Activated B cell treated with CpG ODN at 0.5 μM for 24 hours (primary cell): ENCODE data around the gene CD81. TPM values are rescaled to one million over a fixed set of nuclear protein-coding genes. Genes with fewer than 3 reads are reported as not detected.

Source experiments
- ATAC-seq: fragments of 200-7000 bp; cut with Tn5 transposase; one replicate; pipeline ENCODE4 v1.10.0; 2021; ENCODE audit warnings: low read depth, mild to moderate bottlenecking, moderate library complexity
- CTCF ChIA-PET: fragments of 350-600 bp; sonication (Branson Sonifier 250); formaldehyde crosslinking; loops from one replicate; lab custom pipeline; 2021; ENCODE audit warnings: antibody characterized with exemption; lab: Charles Lee
- POLR2A ChIA-PET: fragments of 350-600 bp; sonication (Branson Sonifier 250); formaldehyde crosslinking; loops from one replicate; lab custom pipeline; 2021; ENCODE audit warnings: antibody characterized with exemption; lab: Charles Lee
- DNase-seq: peaks from one replicate; pipeline ENCODE4 v3.0.0; 2022
- H3K27ac Mint-ChIP-seq: one replicate; pipeline ENCODE4 v1.8.0; 2020; ENCODE audit warnings: mixed read lengths
- H3K27me3 Mint-ChIP-seq: one replicate; pipeline ENCODE4 v1.8.0; 2021; ENCODE audit warnings: mixed read lengths
- H3K36me3 Mint-ChIP-seq: one replicate; pipeline ENCODE4 v1.8.0; 2021; ENCODE audit warnings: low read depth, mixed read lengths
- H3K4me1 Mint-ChIP-seq: one replicate; pipeline ENCODE4 v1.8.0; 2021; ENCODE audit warnings: mixed read lengths
- H3K4me3 Mint-ChIP-seq: one replicate; pipeline ENCODE4 v1.8.0; 2020; ENCODE audit warnings: mild to moderate bottlenecking, mixed read lengths
- H3K9me3 Mint-ChIP-seq: one replicate; pipeline ENCODE4 v1.8.0; 2020; ENCODE audit warnings: mixed read lengths
- intact Hi-C: fragments of 100-400 bp; cut with micrococcal nuclease; formaldehyde crosslinking; loops from one replicate; pipeline ENCODE4 v1.15.1; 2024
- total RNA-seq: library from RNA; stranded (reverse); gene quantifications from 2 replicates; pipeline ENCODE4 v1.2.3, GENCODE V29; 2022
- TF ChIP-seq, protein P1 (sequence below): fragments of 200-600 bp; IDR thresholded peaks from one replicate; pipeline ENCODE4 v1.8.0; 2022; ENCODE audit warnings: antibody characterized with exemption, mild to moderate bottlenecking

CD81 gene
- total RNA-seq, 1 donor from 2014 or later, result 132 TPM

DNA sequence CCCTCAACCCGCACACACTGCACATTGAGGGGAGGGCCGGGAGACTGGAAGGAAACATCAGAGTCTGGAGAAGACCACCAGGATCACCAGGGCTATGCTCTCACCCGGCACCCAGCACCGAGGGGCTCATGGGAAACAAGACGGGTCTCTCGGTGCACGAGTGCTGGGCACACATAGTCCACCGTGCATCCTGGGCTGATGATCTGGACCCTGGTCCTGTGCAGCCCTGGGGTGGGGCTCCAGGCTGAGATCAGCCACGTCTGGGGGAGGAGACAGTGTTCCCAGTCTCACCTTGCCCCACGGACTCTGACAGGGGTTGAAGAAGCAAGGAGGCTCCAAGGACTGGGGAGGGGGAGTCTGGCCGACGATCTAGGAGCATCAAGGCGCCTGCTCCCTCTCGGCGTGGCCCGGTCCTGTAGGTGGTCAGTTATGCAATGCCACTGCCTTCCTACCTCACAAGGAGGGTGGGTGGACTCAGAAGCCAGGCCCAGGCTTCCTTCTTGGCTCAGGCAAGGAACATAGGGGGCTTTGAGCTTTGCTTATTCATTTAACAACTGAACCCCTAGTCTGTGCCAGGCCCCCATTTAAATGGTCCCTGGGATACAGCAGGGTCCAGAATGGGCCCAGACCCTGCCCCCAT is 11.4 kb upstream of the CD81 start:
- TF ChIP-seq, protein P1, sequence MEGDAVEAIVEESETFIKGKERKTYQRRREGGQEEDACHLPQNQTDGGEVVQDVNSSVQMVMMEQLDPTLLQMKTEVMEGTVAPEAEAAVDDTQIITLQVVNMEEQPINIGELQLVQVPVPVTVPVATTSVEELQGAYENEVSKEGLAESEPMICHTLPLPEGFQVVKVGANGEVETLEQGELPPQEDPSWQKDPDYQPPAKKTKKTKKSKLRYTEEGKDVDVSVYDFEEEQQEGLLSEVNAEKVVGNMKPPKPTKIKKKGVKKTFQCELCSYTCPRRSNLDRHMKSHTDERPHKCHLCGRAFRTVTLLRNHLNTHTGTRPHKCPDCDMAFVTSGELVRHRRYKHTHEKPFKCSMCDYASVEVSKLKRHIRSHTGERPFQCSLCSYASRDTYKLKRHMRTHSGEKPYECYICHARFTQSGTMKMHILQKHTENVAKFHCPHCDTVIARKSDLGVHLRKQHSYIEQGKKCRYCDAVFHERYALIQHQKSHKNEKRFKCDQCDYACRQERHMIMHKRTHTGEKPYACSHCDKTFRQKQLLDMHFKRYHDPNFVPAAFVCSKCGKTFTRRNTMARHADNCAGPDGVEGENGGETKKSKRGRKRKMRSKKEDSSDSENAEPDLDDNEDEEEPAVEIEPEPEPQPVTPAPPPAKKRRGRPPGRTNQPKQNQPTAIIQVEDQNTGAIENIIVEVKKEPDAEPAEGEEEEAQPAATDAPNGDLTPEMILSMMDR, result no peak
- no peak for ATAC-seq
- intact Hi-C loops, result no loop called here
- H3K4me3 Mint-ChIP-seq, result no peak overlapping the region
- H3K27me3 Mint-ChIP-seq, result no peaks in the 10 kb centered on the region
- H3K36me3 Mint-ChIP-seq, result no peaks in the 10 kb centered on the region
- H3K9me3 Mint-ChIP-seq, result no peaks in the 10 kb centered on the region
- no peak overlapping the region for H3K27ac Mint-ChIP-seq
- ChIA-PET POLR2A (no interaction called here), CTCF (interaction anchor here (0.5 kb wide), 1 partner anchor 35 kb away, joined by 3 read pairs; the partner anchor contains the start of gene TSSC4)
- H3K4me1 Mint-ChIP-seq, result no peaks in the 10 kb centered on the region
- DNase-seq, result no peak

DNA sequence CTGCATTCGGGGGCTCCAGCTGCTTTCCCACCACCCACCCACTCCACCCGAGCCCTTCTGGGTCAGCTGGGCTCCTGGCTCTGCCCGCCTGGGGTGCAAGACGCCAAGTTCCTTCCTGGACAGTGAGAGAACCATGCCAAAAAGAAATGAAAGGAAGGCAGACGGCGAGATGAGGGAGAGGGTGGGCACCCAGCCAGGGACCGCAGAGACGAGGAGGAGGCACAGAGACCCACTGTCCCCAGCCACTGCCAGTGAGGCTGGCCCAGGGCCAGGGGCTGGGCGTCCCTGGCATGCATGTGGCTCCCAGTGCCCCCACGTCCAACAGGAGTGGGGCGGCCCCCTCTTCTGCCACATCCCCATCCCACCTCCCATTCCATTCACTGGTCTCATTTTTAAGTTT is 10.8 kb upstream of the CD81 start:
- CTCF ChIA-PET, result no interaction called here
- TF ChIP-seq, protein P1, result no peak
- H3K27me3 Mint-ChIP-seq, result no peaks in the 10 kb centered on the region
- no peaks in the 10 kb centered on the region for H3K4me1 Mint-ChIP-seq
- ATAC-seq (no peak), DNase-seq (no peak)
- H3K36me3 Mint-ChIP-seq, result no peaks in the 10 kb centered on the region
- intact Hi-C loops, result no loop called here
- H3K4me3 Mint-ChIP-seq, result no peak overlapping the region
- no peak overlapping the region for H3K27ac Mint-ChIP-seq
- H3K9me3 Mint-ChIP-seq, result no peaks in the 10 kb centered on the region
- POLR2A ChIA-PET, result no interaction called here

DNA sequence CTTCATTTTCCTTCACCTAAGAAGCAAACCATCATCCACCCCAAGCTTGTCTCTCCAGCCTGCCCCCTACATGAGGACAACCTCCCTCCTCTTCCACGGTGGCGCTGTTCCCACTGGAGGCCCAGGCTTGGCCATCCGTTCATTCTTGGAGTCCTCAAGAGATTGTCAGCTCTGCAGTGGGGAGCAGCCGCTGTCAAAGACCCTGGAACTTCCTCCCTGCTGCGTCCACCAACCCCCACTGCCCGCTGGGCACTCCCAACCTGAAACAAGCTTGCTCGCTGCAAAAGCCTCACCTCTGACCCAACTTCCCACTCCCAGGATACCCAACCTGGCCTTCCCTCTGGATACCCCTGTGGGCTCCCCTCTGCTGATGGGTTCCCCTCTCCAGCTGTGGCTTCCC is 10.4 kb upstream of the CD81 start:
- DNase-seq (no peak), ATAC-seq (no peak)
- ChIA-PET POLR2A (interaction anchor here (0.9 to 1.9 kb wide), 2 partner anchors 10 to 34 kb away, joined by 3 to 10 read pairs; partner anchors contain the start of genes CD81 and TSSC4), CTCF (no interaction called here)
- Mint-ChIP-seq H3K27ac (no peak overlapping the region), H3K4me1 (no peaks in the 10 kb centered on the region), H3K27me3 (no peaks in the 10 kb centered on the region), H3K36me3 (no peaks in the 10 kb centered on the region), H3K4me3 (no peak overlapping the region), H3K9me3 (no peaks in the 10 kb centered on the region)
- intact Hi-C loops, result no loop called here
- TF ChIP-seq, protein P1, result no peak

DNA sequence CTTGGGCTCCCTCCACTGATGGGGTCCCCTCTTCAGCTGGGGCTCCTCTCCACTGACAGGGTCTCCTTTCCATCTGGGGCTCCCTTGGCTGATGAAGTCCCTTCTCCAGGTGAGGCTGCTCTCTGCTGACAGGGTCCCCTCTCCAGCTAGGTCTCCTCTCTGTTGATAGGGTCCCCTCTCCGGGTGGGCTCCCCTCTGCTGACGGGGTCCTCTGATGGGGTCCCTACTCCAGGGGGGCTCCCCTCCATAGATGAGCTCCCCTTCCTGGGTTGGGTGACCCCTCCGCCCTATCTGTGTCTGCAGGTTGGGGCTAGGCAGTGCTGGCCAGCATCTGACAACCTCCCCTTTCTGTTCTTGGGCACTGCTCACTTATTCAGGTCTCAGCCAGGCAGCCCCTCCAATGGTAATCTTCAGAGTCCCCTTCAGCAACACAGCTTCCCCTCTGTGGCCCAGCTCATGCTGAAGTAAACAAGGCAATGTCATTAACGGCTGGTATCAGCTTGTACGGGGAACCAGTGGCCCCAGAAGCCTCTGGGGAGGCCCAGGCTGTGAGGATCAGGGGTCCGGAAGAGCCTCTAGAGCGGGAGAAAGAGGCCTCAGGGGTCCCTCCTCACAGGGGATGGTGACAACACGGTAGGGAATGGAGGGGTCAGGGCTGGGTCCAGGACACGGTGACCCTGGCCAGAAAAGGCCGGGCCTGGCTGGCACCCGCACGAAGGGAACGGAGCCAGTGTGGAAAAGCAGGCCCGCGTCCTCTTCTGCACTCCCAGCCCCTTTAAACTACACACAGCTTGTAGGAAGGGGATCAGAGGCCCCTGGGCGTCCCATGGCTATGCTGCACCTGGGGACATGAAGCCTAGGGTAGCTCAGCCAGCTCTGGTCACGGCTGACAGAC is 9.6 kb upstream of the CD81 start:
- Mint-ChIP-seq H3K36me3 (no peaks in the 10 kb centered on the region), H3K27me3 (no peaks in the 10 kb centered on the region), H3K9me3 (no peaks in the 10 kb centered on the region), H3K4me3 (no peak overlapping the region), H3K27ac (no peak overlapping the region), H3K4me1 (no peaks in the 10 kb centered on the region)
- no peak for DNase-seq
- ChIA-PET CTCF (no interaction called here), POLR2A (interaction anchor here (0.9 to 1.9 kb wide), 2 partner anchors 9 to 33 kb away, joined by 3 to 10 read pairs; partner anchors contain the start of genes CD81 and TSSC4)
- intact Hi-C loops, result no loop called here
- no peak for ATAC-seq
- TF ChIP-seq, protein P1, result no peak
